CD4-positive, alpha-beta T cell treated with Interferon alpha-2 for 1 hour (primary cell): ENCODE data around the gene TMEM120A.

Source experiments
- DNase-seq, 2 donors: peaks; one replicate each; pipeline ENCODE4 v3.0.0-alpha.2; 2020 to 2022

Gene TMEM120A

GRCh38 chr7:75955331-75955955 is 39.0 kb downstream of the TMEM120A start:
- DNase-seq = no peak

- DNase-seq = no peak
Measured at GRCh38 chr7:75953931-75954330, 40.5 kb downstream of the TMEM120A start.

DNA sequence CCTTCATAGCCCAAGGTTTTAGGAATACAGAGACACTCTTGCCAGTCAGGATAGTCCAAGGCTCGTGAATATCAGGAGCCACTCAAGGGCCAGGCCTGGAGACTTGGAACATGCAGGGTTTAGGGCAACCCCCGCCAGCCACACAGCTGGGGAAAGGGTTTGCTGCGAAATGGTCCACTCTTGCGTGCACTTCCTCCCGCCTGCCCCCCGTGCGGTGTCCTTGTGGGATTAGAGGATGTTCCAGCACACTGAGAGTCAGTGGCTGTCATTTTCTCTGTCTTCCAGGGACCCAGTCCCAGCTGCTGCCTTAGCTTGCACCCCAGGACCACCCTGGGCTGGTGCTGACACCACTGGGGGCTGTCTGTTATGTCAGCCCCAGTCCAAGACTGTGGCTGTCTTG is 41.0 kb downstream of the TMEM120A start:
- DNase-seq = no peak

- peak in 1 of 2 donors; percentile 62 for DNase-seq
Measured at GRCh38 chr7:75951506-75951905, 42.9 kb downstream of the TMEM120A start.

- no peak for DNase-seq
Measured at GRCh38 chr7:75950111-75950681, 44.2 kb downstream of the TMEM120A start.

DNA sequence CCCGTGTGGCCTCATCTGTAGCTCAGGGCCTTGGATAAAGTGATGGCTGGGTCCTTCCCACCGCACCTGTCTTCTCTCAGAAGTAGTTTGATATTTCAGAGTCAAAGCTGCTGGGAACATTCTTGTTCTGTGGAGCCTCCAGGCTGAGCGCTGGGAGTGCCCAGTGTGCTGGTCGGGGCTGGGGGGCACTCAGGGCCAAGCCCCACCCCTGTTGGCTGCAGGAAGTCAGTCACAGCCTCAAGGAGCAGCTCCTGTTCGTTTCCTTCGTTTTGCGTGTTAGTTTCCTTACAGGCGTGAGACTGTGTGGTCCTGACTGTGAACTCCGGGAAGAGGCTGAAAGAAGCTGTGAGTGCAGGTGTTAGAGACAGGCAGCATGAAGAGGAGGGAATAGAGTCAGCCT is 46.2 kb downstream of the TMEM120A start:
- DNase-seq = no peak

GRCh38 chr7:75946207-75946855 is 48.1 kb downstream of the TMEM120A start:
- DNase-seq = no peak

GRCh38 chr7:75945297-75946168 is 48.9 kb downstream of the TMEM120A start:
- DNase-seq = peak in 1 of 2 donors; percentile 36

DNA sequence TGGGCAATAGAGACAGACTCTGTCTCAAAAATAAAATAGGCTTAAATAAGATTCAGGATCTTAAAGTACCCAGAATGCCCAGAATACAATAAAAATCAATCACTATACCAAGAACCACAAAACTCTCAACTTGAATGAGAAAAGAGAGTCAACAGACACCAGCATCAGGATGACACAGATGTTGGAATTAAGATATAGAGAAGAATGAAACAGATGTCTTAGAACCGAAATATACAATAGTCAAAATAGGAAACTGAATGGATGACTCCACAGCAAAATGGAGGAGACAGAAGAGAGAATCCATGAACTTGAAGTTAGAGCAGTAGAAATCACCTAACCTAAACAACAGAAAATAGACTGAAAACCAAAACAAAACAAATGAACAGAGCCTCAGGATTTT is 49.9 kb downstream of the TMEM120A start:
- no peak for DNase-seq

DNA sequence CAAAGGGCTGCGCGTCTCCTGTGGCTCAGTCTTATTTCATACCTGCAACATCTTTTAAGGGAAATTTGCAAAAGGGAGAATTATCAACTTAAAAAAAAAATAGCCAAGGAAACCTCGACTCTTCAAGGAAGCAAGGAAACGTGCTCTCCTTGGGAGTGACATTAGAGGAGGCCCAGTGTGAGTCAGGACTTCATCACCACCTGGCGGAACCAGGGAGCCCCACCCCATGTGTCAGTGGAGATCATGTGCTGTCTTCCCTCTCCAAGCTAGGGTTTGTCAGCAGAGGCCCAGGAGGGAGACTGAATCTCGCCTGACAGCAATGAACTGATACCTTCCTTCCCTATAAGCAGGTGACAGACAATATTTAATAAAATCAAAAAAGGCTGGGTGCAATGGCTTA is 50.5 kb downstream of the TMEM120A start:
- no peak for DNase-seq

- DNase-seq = no peak
Measured at GRCh38 chr7:75938921-75939320, 55.5 kb downstream of the TMEM120A start.

DNA sequence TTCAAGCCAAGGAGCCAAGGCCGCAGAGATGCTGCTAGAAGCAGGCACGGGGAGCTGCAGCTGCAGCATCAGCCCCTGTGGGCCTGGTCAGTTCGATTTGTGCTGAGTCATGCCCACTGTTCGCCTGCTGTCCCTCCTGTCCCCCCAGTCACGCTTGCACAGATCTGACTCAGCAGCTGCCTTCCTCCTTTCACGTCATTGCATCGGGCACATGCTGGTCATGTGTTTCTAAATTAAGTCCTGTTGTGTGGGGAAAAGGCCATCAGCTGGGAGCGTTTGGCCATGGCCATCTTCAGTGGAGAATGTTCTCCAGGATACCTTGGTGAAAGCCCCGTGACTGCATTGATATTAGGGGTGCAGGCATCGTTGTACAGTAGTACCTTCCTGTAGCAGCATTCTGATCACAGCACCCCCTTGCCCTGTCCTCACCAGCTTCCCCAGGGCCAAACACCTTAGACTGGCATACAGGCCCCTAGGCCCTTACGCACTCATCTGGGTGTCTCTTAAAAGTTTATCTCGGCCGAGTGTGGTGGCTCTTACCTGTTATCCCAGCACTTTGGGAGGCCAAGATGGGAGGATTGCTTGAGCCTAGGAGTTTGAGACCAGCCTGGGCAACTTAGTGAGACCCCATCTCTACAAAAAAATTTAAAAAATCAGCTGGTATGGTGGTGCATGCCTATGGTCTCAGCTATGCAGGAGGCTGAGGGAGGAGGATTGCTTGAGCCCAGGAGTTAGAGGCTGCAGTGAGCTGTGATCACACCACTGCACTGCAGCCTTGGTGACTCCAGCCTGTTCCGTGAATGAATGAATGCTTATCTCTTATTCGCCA is 56.2 kb downstream of the TMEM120A start:
- DNase-seq = peak in 1 of 2 donors; percentile 35
